ENCODE data around the gene TP53BP2.
A peak's percentile ranks its signal among the peaks of the same experiment; 100 is the strongest.
"Not testable (repeated sequence)": the region's sequence is repeated elsewhere in the genome, so short reads cannot be mapped to it uniquely, and the experiment has no call there.

Gene TP53BP2, protein sequence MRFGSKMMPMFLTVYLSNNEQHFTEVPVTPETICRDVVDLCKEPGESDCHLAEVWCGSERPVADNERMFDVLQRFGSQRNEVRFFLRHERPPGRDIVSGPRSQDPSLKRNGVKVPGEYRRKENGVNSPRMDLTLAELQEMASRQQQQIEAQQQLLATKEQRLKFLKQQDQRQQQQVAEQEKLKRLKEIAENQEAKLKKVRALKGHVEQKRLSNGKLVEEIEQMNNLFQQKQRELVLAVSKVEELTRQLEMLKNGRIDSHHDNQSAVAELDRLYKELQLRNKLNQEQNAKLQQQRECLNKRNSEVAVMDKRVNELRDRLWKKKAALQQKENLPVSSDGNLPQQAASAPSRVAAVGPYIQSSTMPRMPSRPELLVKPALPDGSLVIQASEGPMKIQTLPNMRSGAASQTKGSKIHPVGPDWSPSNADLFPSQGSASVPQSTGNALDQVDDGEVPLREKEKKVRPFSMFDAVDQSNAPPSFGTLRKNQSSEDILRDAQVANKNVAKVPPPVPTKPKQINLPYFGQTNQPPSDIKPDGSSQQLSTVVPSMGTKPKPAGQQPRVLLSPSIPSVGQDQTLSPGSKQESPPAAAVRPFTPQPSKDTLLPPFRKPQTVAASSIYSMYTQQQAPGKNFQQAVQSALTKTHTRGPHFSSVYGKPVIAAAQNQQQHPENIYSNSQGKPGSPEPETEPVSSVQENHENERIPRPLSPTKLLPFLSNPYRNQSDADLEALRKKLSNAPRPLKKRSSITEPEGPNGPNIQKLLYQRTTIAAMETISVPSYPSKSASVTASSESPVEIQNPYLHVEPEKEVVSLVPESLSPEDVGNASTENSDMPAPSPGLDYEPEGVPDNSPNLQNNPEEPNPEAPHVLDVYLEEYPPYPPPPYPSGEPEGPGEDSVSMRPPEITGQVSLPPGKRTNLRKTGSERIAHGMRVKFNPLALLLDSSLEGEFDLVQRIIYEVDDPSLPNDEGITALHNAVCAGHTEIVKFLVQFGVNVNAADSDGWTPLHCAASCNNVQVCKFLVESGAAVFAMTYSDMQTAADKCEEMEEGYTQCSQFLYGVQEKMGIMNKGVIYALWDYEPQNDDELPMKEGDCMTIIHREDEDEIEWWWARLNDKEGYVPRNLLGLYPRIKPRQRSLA

DNA sequence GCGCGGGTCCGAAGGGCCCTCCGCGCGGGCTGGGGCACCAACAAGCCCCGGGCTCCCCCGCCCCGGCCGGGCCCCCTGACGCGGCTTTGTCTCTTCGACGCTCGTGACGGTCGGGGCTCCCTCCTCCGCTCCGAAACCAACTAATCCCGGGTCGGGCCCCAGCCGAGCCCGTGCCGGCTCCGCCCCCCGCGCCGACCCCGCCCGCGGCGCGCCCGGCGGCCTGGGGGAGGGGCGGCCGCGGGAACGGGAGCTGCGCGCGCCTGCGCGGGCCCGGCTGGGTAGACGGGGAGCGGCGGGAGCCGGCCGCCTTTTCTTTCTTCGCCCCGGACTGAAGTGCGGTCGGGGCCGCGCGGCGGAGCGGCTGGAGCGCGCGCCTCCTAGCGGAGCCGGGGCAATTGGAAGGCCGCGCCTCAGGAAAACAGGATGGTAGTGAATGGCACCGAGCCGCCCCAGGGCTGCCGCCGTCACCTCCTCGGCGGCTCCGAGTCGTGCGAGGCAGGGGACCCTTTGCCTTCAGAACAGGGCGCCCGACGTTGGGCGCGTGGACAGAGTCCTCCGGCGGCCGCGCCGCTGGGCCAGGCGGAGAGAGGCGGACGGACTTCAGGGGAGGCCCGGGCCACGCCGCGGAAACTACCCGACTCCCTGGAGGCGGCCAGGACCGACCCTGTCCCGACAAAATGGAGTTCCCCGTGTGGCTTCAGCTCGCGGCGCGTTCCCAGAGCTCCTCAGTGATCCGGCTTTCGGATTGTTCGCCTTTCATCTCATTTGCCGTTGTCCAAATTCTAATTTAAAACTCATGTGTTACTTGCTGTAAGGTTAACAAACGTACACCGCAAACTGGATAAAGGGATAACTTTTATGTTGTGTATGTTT is at the start of gene TP53BP2:
Gene TP53BP2 (minus strand): TSS at position 138 of the 873 bp plus-strand sequence. CDS start 267 bp downstream, outside the sequence.
- peak; percentile 87 for DNase-seq

DNA sequence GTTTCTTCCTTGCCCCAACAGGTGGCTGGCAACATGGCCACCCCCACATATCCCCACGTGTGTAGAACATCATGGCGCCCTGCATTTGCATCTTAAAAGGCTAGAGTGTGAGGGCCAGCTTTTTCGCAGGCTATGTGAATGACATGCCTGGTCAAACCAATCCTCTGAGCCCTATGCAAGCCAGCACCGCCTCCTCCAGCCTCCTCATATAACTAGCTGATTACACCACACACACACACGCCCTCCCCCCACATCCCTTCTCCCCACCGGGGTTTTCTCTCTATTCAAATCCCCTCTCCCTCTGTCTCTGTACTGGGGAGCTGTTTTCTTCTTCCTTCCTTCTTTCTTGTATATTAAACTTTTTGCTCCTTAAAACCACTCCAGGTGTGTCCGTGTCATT is 44.7 kb upstream of the TP53BP2 start:
- DNase-seq: not testable (repeated sequence)

DNA sequence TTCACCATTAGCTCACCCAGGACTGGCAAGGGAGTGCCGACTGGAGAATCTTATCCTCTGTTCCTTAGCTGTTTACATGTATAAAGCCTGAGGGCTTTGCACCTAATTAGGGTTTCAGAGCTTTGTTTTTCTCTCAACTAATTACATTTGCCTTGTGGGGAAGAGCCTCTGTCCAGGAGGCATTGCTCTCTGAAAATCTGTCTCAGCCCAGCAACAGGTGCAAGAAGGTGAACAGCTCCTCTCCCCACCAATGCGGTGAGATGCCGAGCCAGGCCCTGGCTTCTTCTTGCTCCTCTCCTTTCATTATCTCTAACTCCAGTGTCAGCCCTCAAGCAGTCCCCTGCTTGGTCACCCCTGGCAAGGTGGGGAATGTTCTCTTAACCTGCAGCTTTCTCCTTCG is 43.6 kb upstream of the TP53BP2 start:
- not testable (repeated sequence) for DNase-seq

DNA sequence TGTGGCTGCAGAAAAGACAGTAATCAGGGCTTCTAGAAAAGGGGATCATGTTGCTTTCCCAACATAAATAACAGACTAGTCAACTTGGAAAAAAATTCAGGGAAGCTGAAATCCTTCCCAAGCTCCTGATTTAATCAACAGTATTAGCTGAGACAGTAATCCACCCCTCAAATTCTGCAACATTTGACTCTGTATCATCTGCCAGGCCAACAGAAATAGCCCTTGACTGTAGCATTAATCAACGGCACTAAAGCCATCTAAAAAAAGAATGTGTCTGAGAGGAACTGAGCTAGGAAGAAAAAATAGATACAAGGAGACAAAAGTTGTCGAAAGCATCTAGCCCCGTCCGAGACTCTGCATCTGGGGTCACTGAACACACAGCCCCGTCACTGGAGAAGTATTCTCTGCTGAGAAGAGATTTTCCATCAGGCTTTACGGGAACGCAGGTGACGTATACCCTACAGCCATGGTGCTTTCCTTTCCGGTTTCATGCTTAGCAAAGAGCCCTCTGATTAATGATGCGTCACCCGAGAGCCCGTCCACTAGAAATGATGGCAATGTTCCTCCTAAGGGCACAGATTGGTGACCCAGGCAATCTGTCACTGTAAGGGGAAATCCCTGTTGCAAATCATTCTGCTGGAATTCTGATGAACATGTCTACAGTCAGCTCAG is 42.1 kb upstream of the TP53BP2 start:
- DNase-seq: no peak

DNA sequence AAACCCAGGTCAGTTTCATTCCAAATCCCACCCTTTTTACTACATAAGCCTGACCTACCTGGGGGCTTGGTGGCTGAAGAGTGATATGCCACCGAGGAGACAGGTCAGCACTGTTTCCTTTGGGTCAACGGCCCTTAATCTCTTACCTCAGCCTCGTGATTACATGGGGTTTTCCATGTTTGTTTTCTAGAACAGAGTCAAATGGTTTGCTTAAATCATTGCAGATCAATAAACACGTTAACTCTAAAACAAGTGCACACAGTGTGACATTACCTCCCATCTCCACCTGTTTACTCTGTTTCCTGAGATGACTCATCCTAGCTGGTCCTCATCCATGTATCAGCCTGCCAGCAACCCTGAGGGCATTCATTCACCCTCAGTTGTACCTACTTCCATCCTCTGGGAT is 40.8 kb upstream of the TP53BP2 start:
- no peak for DNase-seq

DNA sequence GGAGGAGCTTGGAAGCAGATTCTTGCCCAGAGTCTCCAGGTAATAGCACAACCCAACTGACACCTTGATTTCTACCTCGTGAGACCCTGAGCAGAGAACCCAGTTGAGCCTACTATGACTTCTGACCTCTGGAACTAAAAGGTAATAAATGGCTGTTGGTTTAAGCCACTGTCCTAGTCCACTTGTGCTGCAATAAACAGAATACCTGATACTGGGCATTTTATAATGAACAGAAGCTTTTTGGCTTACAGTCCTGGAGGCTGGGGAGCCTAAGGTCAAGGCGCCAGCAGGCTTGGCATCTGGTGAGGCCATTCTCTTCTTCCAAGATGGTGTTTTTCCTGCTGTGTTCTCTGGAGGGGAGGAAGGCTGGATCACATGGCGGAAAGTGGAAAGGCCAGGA is 39.9 kb upstream of the TP53BP2 start:
- no peak for DNase-seq

DNA sequence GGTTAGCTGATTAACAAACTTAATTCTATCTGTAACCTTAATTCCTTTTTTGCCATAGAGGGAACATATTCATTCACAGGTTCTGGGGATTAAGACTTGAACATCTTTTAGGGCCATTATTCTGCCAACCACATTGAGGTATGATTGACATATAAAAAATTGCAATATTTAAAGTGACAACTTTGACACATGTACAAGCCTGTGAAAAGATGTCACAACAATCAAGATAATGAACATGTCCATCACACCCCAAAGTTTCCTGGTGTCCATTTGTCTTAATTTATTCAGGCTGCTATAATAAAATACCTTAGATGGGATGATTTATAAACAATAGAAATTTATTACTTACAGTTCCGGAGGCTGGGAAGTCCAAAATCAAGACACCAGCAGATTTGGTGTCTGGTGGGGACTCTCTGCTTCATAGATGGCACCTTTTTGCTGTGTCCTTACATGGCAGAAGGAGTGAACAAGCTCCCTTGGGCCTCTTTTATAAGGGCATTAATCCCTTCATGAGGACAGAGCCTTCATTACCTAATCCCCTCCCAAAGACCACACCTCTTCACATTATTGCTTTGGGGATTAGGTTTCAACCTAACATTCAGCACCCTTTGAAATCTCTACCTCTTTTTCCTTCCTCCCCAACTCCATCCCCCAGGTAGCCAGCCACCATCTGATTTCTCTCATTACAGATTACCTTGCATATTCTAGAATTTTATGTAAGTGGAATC is 33.0 kb upstream of the TP53BP2 start:
- no peak for DNase-seq

DNA sequence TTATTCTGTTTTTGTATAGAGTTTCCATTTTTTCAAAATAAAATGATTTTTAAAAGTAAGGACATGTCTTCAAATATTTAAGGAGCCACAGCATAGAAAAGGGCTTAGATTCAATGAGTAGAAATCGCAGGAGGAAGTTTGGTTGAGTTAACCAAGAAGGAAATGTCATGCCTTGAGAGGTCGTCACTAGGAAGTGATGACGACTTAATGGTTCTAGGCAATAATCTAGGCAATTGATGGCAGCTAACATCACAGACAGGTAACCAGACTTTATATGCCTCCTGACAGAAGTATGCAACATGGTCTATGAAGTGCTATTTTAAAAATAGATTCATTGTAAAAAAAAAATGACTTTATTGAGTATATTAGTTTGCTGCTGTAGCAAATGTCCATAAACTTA is 32.1 kb upstream of the TP53BP2 start:
- no peak for DNase-seq

DNA sequence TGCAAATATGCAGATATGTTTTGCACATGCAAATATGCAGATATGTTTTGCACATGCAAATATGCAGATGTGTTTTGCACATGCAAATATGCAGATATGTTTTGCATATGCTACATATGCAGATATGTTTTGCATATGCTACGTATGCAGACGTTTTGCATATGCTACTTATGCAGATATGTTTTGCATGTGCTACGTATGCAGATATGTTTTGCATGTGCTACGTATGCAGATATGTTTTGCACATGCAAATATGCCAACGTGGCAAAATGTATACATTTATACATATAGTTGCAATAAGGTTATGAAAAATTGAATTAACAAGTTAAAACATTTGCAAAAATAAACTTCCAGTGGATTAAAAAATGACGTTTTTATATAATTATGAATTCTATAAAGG is 30.8 kb upstream of the TP53BP2 start:
- no peak for DNase-seq

DNA sequence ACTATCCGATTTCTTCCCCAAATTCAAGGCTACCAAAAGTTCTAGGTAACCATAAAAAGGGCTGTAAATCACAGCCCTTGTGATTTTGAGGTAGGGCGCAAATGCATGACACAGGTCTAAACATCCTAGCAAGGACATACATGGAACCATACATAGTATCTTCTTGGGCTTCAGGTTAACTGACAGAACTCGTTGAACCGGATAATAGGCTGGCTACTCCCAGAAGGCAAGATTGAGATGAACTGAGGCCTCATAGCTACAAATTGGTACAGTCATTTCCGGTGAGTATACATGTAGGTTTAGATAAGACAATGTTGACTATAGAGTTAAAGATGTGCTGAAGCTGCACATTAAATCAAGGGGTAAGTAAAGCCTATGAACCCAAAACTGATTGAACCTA is 27.3 kb upstream of the TP53BP2 start:
- peak; percentile 79 for DNase-seq

DNA sequence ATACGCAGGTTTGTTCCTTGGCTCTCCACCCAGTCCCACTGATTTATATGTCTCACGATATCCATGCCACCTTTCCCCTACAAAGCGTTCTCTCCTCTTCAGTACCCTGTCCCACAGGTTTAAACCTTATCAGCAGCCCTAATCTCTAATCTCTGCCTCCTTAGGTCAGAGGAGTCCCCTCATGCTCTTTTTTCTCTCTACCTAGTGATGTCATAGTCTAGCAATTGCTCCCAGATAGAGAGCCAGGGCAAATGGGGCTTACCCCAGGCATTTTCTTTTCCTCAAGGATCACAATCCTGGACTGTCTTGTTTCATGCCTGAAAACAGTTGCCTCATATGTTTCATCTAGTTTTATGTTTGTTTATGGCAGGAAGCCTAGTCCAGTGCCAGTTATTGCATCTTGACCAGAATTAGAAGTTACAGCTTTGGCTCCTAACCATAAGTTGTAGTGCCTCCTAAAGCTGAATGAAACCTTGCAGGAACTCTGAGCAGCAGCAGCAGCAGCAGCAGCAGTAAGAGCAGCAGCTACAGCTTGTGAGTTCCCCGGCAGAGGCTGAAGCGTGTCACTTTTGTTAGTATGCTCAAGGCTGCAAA is 26.7 kb upstream of the TP53BP2 start:
- DNase-seq: no peak

DNA sequence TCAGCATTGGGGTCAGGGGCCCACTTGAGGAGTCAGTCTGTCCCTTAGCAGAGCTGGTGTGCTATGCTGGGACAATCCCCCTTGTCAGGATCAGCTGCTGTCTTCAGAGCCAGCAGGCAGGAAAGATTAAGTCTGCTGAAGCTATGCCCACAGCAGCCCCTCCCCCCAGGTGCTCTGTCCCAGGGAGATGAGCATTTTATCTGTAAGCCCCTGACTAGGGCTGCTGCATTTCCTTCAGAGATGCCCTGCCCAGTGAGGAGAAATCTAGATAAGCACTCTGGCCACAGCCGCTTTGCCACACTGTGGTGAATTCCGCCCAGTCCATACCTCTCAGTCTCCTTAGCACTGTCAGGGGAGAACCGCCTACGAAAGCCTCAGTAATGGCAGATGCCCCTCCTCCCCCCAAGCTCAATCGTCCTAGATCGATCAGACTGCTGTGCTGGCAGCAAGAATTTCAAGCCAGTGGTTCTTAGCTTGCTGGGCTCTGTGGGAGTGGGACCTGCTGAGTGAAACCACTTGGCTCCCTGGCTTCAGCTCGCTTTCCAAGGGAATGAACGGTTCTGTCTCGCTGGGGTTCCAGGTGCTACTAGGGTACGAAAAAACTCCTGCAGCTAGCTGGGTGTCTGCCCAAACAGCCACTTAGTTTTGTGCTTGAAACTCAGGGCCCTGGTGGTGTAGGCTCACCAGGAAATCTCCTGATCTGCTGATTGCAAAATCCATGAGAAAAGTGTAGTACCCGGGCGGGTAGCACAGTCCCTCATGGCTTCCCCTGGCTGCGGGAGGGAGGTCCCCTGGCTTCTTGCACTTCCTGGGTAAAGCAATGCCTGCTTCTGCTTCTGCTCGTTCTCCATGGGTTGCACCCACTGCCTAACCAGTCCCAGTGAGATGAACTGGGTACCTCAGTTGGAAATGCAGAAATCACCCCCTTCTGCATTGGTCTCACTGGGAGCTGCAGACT is 25.1 kb upstream of the TP53BP2 start:
- DNase-seq: peak; percentile 99

DNA sequence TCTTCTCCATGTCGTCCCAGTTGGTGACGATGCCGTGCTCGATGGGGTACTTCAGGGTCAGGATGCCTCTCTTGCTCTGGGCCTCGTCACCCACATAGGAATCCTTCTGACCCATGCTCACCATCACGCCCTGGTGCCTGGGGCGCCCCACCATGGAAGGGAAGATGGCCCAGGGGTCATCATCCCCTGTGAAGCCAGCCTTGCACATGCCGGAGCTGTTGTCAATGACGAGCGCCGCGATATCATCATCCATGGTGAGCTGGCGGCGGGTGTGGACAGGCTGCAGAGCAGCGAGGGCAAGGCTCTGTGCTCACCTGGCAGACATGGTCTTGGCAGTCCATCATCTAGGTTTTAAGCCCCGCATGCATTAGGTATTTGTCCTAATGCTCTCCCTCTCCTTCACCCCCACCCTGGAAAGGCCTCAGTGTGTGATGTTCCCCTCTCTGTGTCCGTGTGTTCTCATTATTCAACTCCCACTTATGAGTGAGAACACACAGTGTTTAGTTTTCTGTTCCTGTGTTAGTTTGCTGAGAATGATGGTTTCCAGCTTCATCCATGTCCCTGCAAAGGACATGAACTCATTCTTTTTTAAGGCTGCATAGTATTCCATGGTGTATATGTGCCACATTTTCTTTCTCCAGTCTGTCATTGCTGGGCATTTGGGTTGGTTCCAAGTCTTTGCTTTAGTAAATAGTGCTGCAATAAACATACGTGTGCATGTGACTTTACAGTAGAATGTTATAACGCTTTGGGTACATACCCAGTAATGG is 19.0 kb upstream of the TP53BP2 start:
- not testable (repeated sequence) for DNase-seq

DNA sequence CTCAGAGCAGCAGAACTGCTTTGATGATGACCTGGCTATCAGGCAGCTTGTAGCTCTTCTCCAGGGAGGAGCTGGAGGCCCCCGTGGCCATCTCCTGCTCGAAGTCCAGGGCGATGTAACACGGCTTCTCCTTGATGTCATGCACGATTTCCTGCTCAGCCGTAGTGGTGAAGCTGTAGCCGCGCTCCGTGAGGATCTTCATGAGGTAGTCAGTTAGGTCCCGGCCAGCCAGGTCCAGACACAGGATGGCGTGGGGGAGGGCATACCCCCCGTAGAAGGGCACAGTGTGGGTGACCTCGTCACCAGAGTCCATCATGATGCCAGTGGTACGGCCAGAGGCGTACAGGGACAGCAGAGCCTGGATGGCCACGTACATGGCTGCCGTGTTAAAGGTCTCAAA is 18.3 kb upstream of the TP53BP2 start:
- no peak for DNase-seq

DNA sequence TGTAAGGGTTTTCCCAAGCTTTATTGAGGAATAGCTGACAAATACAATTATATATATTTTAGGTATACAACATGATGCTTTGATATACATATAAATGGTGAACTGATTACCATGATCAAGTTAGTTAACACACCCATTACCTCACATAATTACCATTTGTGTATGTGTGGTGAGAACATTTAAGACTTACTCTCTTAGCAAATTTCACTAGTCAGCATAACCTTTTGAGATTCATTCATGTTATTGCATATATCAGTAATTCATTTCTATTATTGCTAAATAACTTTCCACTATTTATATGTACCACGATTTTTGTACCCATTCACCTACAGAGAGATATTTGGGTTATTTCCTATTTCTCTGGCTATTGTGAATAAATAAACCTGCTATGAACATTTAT is 16.2 kb upstream of the TP53BP2 start:
- DNase-seq: no peak

DNA sequence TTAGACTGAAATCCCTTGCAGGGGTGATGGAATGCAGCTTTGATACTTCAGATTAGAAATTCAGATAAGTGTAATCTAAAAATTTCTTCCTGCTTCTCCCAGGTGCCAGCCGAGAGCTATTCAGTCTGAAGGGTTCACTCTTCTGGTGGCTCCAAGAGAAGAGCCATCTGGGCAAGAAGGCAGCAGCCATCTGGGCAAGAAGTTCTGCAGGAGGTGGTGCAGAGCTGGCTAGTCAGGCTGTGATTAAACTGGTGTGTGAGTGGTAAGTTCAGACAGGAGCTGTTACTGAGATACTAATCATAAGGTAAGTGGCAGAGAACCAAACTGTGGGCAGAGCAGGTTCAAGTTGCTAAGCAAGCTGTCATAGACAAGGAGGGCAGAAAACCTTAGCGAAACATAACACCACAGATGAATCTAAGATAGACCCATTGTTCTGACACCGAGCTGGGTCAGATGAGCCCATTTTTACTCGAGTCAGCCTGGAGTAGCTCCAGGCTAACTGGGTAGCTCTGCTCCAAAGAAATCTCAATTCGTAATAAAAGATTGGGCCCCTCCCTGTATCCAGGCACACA is 14.4 kb upstream of the TP53BP2 start:
- DNase-seq: no peak

DNA sequence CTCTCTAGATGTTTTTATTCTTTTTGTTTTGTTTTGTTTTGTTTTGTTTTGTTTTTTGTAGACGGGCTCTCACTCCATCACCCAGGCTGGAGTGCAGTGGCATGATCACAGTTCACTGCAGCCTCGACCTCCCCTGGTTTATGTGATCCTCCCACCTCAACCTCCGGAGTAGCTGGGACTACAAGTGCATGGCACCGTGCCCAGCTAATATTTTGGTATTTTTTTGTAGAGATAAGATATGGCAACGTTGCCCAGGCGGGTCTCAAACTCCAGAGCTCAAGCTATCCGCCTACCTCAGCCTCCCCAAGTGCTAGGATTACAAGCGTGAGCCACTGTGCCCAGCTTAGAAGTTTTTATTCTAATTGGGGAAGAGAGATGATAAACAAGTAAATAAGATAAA is 13.3 kb upstream of the TP53BP2 start:
- peak; percentile 89 for DNase-seq

DNA sequence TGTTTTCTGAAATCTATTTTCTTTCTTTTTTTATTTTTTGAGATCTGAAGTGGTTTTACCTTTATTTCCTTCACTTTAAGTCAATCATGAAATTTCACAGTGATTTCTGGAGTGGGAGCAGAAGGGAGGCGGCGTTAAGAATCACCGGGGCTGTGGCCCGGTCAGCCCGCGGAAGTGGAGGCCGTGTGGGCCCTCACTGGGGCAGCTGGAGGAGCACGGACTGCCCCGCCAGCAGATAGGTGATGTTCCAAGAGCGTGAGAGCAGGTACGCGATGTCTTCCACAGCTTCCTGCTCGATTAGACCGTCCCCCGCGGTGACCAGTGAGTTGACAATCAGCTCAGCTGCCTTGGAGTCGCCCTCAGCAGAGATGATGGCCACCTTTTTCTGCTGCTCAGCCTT is 10.6 kb upstream of the TP53BP2 start:
- DNase-seq: no peak

Measured in hematopoietic multipotent progenitor cell treated with erythropoietin and hydrocortisone succinate and interleukin-3 and kit ligand, for 8 days (in vitro differentiated cells).